Karpas-422 (cell line): ENCODE results near the gene MUC6. TPM values are rescaled to one million over a fixed set of nuclear protein-coding genes. Genes with fewer than 3 reads are reported as not detected.

Source experiments
- DNase-seq: peaks from one replicate; pipeline ENCODE4 v3.0.0-alpha.2; 2015
- H2AFZ ChIP-seq: fragments of 200-600 bp; sonication (generic); 2 replicates; pipeline ENCODE4 v1.6.1; 2014; ENCODE audit warnings: antibody characterized with exemption, low read length, mixed read lengths
- H3K27ac ChIP-seq: fragments of 200-600 bp; sonication (generic); 2 replicates; pipeline ENCODE4 v1.5.1; 2014; ENCODE audit warnings: mild to moderate bottlenecking, low read length, moderate library complexity
- H3K27me3 ChIP-seq: fragments of 200-600 bp; sonication (generic); 2 replicates; pipeline ENCODE4 v1.6.1; 2014; ENCODE audit warnings: low read length, mixed read lengths
- H3K36me3 ChIP-seq: fragments of 200-600 bp; sonication (generic); 2 replicates; pipeline ENCODE4 v1.6.1; 2014; ENCODE audit warnings: low read length, mixed read lengths; ENCODE audit not compliant: insufficient read depth
- H3K4me1 ChIP-seq: fragments of 200-600 bp; sonication (generic); 2 replicates; pipeline ENCODE4 v1.6.1; 2014; ENCODE audit warnings: mild to moderate bottlenecking, low read length, mixed read lengths
- H3K4me2 ChIP-seq: fragments of 200-600 bp; sonication (generic); 2 replicates; pipeline ENCODE4 v1.6.1; 2014; ENCODE audit warnings: low read length, low read depth, mild to moderate bottlenecking; ENCODE audit not compliant: poor library complexity, severe bottlenecking
- H3K4me3 ChIP-seq: fragments of 200-600 bp; sonication (generic); 2 replicates; pipeline ENCODE4 v1.5.1; 2014; ENCODE audit warnings: mild to moderate bottlenecking, antibody characterized with exemption, low read length, mixed read lengths
- H3K79me2 ChIP-seq: fragments of 200-600 bp; sonication (generic); 2 replicates; pipeline ENCODE4 v1.6.1; 2014; ENCODE audit warnings: mild to moderate bottlenecking, low read length, mixed read lengths
- H3K9ac ChIP-seq: fragments of 200-600 bp; sonication (generic); 2 replicates; pipeline ENCODE4 v1.6.0; 2014; ENCODE audit warnings: low read length
- H3K9me2 ChIP-seq: fragments of 200-600 bp; sonication (generic), shearing (Covaris generic); replicated peaks from 2 replicates; pipeline ENCODE4 v1.6.0; 2014; ENCODE audit warnings: mild to moderate bottlenecking, low read length, moderate library complexity; ENCODE audit not compliant: insufficient read depth
- H3K9me3 ChIP-seq: fragments of 300-700, 200-600 bp; sonication (generic); 2 replicates; pipeline ENCODE4 v1.6.1; 2014; ENCODE audit warnings: low read length, mixed read lengths
- H4K20me1 ChIP-seq: fragments of 200-600 bp; sonication (generic); 2 replicates; pipeline ENCODE4 v1.6.1; 2014; ENCODE audit warnings: mild to moderate bottlenecking, antibody characterized with exemption, low read length, low read depth; ENCODE audit not compliant: insufficient read depth
- total RNA-seq: library from RNA; depleted of rRNA; stranded (reverse); fragments of >200 nt; shearing (Covaris generic); gene quantifications from 2 replicates; pipeline ENCODE4 v1.2.3, GENCODE V29; 2014; ENCODE audit warnings: low replicate concordance

Gene MUC6
- total RNA-seq, 1 experiment from 2014 or later = not detected

GRCh38 chr11:1042626-1043562, 6.4 kb upstream of the MUC6 start:
- Histone ChIP-seq H3K9me3 (no peaks in the 10 kb centered on the region), H3K4me3 (no peak overlapping the region), H3K9ac (no peak overlapping the region), H3K4me1 (no peaks in the 10 kb centered on the region), H3K27ac (no peak overlapping the region), H3K36me3 (no peaks in the 10 kb centered on the region), H3K27me3 (no peaks in the 10 kb centered on the region), H2AFZ (no peak overlapping the region), H3K9me2 (no peaks in the 10 kb centered on the region), H3K4me2 (no peak overlapping the region), H3K79me2 (no peaks in the 10 kb centered on the region), H4K20me1 (no peaks in the 10 kb centered on the region)
- DNase-seq = no peak

- H3K36me3 ChIP-seq = no peaks in the 10 kb centered on the region
- no peaks in the 10 kb centered on the region for H3K9me2 ChIP-seq
- no peak for DNase-seq
- no peaks in the 10 kb centered on the region for H3K9me3 ChIP-seq
- 0 out of 2 replicates have a peak, but pooled peaks cover under 1% of the 10 kb centered on the region for H4K20me1 ChIP-seq
- no peak overlapping the region for H3K4me3 ChIP-seq
- H3K27ac ChIP-seq = no peak overlapping the region
- H3K27me3 ChIP-seq = no peaks in the 10 kb centered on the region
- H2AFZ ChIP-seq = no peak overlapping the region
- no peaks in the 10 kb centered on the region for H3K4me1 ChIP-seq
- no peak overlapping the region for H3K4me2 ChIP-seq
- H3K79me2 ChIP-seq = no peaks in the 10 kb centered on the region
- H3K9ac ChIP-seq = no peak overlapping the region
Observed at GRCh38 chr11:1041936-1042608, 5.6 kb upstream of the MUC6 start.

GRCh38 chr11:1041471-1041870, 5.0 kb upstream of the MUC6 start:
- Histone ChIP-seq H3K9me2 (no peaks in the 10 kb centered on the region), H3K27me3 (no peaks in the 10 kb centered on the region), H3K36me3 (no peaks in the 10 kb centered on the region), H2AFZ (no peak overlapping the region), H3K9me3 (no peaks in the 10 kb centered on the region), H3K9ac (no peak overlapping the region), H3K4me3 (no peak overlapping the region), H3K4me1 (no peaks in the 10 kb centered on the region), H3K79me2 (no peaks in the 10 kb centered on the region), H3K27ac (no peak overlapping the region), H4K20me1 (0 out of 2 replicates have a peak, but pooled peaks cover 3% of the 10 kb centered on the region), H3K4me2 (no peak overlapping the region)
- DNase-seq = no peak

- H3K4me2 ChIP-seq = no peak overlapping the region
- no peak overlapping the region for H3K9ac ChIP-seq
Observed at GRCh38 chr11:1041149-1041467, 4.6 kb upstream of the MUC6 start.

GRCh38 chr11:1040428-1041148, 4.1 kb upstream of the MUC6 start:
- no peaks in the 10 kb centered on the region for H3K36me3 ChIP-seq

More at GRCh38 chr11:1041149-1041467, 4.6 kb upstream of the MUC6 start:
- Histone ChIP-seq H3K4me3 (no peak overlapping the region), H3K79me2 (no peaks in the 10 kb centered on the region), H3K9me2 (no peaks in the 10 kb centered on the region), H3K4me1 (no peaks in the 10 kb centered on the region), H4K20me1 (0 out of 2 replicates have a peak, but pooled peaks cover 3% of the 10 kb centered on the region), H3K27me3 (no peaks in the 10 kb centered on the region), H3K27ac (no peak overlapping the region), H3K36me3 (no peaks in the 10 kb centered on the region), H3K9me3 (no peaks in the 10 kb centered on the region), H2AFZ (no peak overlapping the region)
- DNase-seq = no peak

GRCh38 chr11:1039481-1040427, 3.2 kb upstream of the MUC6 start:
- 0 out of 2 replicates have a peak, but pooled peaks cover 3% of the 10 kb centered on the region for H4K20me1 ChIP-seq

More at GRCh38 chr11:1040428-1041148, 4.1 kb upstream of the MUC6 start:
- Histone ChIP-seq H3K9me3 (no peaks in the 10 kb centered on the region), H2AFZ (no peak overlapping the region), H3K9ac (no peak overlapping the region), H3K4me1 (no peaks in the 10 kb centered on the region), H3K27me3 (no peaks in the 10 kb centered on the region), H3K4me3 (no peak overlapping the region), H3K27ac (no peak overlapping the region), H4K20me1 (0 out of 2 replicates have a peak, but pooled peaks cover 3% of the 10 kb centered on the region), H3K4me2 (no peak overlapping the region), H3K9me2 (no peaks in the 10 kb centered on the region), H3K79me2 (no peaks in the 10 kb centered on the region)
- DNase-seq = no peak

GRCh38 chr11:1038921-1039320, 2.4 kb upstream of the MUC6 start:
- no peaks in the 10 kb centered on the region for H3K79me2 ChIP-seq
- H3K4me3 ChIP-seq = no peak overlapping the region
- H3K36me3 ChIP-seq = no peaks in the 10 kb centered on the region
- DNase-seq = no peak
- H3K27ac ChIP-seq = no peak overlapping the region
- H3K9ac ChIP-seq = no peak overlapping the region
- H3K4me1 ChIP-seq = no peaks in the 10 kb centered on the region
- H3K4me2 ChIP-seq = no peak overlapping the region
- H3K9me2 ChIP-seq = no peaks in the 10 kb centered on the region
- no peaks in the 10 kb centered on the region for H3K9me3 ChIP-seq
- H2AFZ ChIP-seq = no peak overlapping the region
- 0 out of 2 replicates have a peak, but pooled peaks cover 3% of the 10 kb centered on the region for H4K20me1 ChIP-seq
- H3K27me3 ChIP-seq = no peaks in the 10 kb centered on the region

More at GRCh38 chr11:1039481-1040427, 3.2 kb upstream of the MUC6 start:
- no peaks in the 10 kb centered on the region for H3K27me3 ChIP-seq
- H3K9me2 ChIP-seq = no peaks in the 10 kb centered on the region
- H3K4me2 ChIP-seq = no peak overlapping the region
- H3K27ac ChIP-seq = no peak overlapping the region
- H3K9me3 ChIP-seq = no peaks in the 10 kb centered on the region
- no peak for DNase-seq
- no peak overlapping the region for H3K9ac ChIP-seq
- H2AFZ ChIP-seq = no peak overlapping the region
- no peaks in the 10 kb centered on the region for H3K4me1 ChIP-seq
- no peaks in the 10 kb centered on the region for H3K36me3 ChIP-seq
- no peaks in the 10 kb centered on the region for H3K79me2 ChIP-seq
- H3K4me3 ChIP-seq = no peak overlapping the region
